ENCODE data around the gene PTGER2.

PTGER2 gene

DNA sequence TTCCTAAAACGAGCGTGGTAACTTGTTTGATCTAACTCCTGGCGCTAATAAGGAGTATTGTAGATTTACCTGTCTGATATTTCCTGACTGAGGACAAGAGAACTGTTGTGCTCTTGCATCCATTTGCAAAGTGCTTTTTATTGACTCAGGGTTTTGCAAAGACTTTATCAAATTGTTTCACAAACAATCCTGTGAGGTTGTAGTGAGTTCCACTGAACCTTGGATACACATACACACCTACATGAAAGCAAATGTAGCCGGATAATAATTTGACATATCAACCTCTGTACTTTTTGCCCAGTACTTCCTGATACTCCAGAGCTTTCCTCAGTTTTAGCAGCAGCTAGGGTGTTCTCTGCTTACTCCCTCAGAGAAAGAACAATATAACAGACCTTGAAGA, 6.7 kb upstream of the PTGER2 start:
- no peak for DNase-seq

DNA sequence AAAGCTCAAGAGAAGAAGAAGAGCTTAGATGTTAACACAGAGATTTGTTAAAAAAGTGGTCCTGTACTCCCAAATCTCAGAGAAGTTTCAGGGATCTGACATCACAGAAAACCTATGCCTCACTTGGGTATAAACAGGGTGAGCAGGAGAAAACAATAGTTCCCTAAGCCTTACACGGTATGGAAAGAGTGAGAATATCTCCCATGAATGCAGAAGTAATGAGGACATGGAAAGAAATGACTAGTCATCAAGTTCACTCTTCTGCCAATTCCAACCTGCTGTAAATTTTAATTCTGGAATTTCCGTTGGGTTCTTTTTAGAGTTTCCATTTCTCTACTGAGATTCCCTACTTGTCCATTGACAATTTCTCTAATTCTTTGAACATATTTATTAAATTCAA, 6.2 kb upstream of the PTGER2 start:
- DNase-seq = no peak

DNA sequence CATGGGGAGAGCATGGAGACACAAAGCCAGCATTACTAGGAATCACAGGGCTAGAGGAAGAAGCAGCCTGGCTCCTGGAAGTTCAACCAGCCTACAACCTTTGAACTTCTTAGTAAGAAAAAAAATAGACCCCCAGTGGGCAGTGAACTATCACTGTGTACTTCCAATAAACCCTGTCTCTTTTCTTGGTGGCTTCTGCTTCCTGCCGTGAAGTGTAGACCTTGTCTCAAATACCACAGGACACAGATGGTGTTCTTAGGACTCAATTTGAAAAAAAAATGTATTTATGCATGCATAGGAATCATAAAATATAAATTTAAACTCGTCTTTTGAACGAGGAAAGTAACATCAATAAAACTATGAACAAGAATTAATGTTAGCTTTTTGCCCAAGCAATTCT, 3.6 kb upstream of the PTGER2 start:
- no peak for DNase-seq

DNA sequence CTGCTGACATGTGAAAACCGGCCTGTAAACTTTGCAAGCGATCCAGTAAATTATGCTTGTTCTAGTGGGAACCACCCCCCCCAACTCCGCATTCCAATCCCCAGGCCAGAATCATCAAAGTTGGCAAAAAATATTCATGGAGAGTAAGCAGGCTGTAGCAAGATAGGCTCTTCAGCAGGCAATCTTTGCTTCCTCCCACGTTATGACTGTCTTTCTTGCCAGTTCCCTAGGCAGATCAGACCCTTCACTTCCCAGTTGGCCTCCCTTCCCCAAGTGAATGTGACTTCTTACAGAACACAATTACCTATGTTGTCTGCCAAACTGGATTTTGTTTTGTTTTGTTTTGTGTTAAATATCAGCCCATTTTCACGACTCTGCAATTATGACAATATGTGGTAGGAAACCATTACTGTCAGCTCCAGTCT, 1.2 kb upstream of the PTGER2 start:
- DNase-seq = no peak

DNA sequence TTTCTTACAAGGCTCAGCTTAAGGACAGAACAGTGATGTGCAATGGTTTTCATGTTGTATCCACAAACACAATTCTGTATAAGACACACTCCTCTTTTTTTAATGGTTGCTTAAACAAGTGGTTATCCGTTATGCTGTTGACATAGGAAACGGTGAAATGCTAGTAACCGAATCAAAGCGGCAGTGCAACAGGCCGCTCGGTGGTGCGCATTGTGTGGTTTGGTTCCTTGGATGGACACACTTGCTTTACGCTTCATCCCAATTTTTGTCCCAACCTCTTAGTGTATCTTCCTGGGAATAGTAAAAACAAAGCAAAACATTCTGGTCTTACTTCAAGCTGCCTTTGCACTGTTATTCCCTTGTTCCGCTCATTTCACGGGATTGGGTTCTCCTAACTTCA, 650 bp upstream of the PTGER2 start:
- no peak for DNase-seq

DNA sequence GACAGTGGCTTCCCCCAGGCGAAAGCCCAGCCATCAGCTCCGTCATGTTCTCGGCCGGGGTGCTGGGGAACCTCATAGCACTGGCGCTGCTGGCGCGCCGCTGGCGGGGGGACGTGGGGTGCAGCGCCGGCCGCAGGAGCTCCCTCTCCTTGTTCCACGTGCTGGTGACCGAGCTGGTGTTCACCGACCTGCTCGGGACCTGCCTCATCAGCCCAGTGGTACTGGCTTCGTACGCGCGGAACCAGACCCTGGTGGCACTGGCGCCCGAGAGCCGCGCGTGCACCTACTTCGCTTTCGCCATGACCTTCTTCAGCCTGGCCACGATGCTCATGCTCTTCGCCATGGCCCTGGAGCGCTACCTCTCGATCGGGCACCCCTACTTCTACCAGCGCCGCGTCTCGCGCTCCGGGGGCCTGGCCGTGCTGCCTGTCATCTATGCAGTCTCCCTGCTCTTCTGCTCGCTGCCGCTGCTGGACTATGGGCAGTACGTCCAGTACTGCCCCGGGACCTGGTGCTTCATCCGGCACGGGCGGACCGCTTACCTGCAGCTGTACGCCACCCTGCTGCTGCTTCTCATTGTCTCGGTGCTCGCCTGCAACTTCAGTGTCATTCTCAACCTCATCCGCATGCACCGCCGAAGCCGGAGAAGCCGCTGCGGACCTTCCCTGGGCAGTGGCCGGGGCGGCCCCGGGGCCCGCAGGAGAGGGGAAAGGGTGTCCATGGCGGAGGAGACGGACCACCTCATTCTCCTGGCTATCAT, 663 bp downstream of the PTGER2 start:
- DNase-seq = peak; percentile 21

DNA sequence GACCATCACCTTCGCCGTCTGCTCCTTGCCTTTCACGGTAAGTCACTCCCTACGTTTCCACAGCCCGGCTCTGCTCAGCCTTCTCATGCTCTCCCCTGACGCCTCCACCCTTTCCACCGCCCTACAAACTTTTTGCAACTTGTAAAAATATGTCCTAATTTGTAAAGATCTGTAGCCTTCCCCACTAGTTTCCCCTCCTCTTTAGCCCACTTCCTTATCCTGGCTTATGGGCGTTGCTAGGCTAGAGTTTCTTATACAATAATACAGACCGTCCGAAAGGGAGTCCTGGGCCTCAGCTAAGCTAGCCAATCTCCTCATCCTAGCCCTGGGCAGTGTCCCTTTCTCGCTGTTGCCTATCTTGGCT, 1.2 kb downstream of the PTGER2 start:
- DNase-seq = no peak

DNA sequence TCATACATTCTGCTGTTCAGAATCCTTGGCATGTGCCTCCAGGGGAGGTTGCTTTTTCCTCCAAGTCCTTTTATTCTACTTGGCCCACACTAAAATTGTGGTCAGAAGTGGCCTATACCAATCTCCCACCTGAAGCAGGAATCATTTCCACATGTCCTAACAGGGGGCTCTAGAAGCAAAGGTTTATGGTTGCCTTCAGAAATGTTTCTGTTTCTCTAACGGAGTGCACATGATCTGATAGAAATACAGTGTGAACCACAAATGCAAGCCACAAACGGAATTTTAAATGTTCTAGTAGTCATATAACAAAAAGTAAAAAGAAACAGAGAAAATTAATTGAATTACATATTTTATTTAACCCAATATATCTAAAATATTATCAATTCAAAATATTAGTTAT, 4.0 kb downstream of the PTGER2 start:
- no peak for DNase-seq

DNA sequence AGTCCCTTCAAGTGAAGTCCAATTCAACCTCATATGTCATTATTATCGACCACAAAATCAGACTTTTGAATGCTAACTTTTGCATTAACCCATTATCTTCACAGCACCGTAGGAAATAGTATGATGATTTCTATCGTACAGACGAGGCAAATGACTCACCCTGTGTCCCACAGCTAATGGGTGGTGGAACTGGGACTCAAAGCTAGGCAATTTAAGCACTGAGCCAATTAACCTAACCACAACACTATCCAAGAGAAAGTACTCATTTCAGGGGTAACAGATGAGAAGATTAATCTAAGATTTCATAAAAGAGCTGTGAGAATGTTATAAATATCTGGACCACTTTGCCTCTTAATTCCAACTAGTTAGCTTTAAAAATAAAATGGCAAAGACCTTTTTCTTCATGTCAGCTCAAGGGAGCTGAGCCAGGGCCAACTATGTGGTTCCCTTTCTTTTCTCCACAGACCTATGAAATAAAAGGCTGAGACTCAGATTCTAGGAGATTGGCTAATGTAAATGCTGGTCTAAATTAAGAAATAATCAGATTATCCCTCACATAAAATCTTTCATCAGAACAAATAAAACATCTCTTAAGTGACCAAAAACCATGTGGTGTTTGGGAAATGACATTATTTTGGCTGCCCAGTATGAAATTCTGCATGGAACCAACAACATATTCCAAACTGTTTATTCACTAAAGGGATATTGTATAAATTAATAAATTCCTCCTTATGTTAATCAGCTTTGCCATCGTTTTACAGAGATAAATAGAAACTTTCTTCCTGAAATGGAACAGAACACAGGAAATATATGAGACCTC, 4.9 kb downstream of the PTGER2 start:
- no peak for DNase-seq

DNA sequence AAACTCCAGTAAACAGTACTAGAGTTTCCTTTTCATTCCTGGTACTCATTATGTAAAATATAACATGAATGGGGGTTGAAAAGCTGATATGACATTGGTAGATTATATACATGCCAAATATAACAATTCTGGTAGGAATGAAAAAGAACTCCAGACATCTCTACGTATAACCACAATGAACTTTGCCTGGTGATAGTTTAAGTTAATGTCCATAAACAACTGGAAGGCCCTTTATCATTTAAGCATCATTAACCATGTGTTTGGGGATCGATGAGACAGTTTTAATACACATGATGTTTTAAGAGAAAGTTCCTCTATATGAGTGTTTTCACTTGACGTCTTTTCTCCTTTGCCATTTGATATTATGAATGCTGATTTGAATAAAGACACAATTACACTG, 5.8 kb downstream of the PTGER2 start:
- DNase-seq = no peak

DNA sequence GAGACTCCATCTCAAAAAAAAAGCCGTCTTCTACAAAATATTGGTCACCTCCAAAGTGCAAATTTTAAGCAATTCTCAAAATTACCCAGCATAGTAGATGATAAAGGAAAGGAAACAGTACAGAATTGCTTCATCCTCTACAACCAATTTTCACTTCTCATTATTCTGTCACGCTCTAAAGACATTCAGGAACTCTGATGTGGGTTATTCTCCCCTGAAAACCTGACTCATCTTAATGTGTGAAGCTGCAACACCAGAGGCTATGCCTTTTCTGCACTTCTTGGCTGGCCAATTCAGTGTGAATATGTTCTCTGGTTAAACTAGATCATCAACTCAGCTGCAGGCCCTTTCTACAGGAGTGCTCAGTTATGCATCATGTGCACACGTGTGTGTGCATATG, 11.0 kb downstream of the PTGER2 start:
- no peak for DNase-seq

DNA sequence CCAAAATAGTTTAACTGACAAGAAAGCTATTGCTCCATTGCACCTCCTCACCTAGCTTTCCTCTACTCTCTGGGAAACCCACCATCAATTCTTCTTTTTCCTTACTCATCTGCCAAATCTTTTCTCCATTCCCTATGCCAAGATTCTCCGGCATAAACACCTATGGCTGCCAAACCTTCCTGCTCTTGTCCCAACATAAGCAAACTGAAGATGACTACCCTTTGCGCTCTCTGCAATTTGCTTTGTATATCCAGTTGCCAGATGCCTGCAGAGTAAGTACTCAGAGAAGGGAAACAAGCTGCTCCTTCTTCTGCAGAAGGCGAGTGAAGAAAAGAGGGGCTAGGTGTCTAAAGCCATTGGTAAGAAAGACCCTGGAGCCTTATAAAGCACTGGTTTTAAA, 11.5 kb downstream of the PTGER2 start:
- no peak for DNase-seq

DNA sequence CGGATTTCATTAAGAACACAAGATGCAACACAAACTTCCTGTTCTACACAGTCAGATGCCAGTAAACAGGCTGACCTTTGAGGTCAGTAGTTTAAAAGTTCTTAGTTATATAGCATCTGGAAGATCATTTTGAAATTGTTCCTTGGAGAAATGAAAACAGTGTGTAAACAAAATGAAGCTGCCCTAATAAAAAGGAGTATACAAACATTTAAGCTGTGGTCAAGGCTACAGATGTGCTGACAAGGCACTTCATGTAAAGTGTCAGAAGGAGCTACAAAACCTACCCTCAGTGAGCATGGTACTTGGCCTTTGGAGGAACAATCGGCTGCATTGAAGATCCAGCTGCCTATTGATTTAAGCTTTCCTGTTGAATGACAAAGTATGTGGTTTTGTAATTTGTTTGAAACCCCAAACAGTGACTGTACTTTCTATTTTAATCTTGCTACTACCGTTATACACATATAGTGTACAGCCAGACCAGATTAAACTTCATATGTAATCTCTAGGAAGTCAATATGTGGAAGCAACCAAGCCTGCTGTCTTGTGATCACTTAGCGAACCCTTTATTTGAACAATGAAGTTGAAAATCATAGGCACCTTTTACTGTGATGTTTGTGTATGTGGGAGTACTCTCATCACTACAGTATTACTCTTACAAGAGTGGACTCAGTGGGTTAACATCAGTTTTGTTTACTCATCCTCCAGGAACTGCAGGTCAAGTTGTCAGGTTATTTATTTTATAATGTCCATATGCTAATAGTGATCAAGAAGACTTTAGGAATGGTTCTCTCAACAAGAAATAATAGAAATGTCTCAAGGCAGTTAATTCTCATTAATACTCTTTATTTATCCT, 13.5 kb downstream of the PTGER2 start:
- DNase-seq = no peak

DNA sequence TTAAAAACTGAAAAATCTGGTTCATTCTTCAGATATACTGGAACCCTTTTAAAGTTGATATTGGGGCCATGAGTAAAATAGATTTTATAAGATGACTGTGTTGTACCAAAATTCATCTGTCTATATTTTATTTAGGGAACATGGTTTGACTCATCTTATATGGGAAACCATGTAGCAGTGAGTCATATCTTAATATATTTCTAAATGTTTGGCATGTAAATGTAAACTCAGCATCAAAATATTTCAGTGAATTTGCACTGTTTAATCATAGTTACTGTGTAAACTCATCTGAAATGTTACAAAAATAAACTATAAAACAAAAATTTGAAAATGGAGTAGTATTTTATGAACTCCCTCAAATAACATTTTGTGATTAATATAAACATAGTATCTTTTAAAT, 14.2 kb downstream of the PTGER2 start:
- DNase-seq = no peak

DNA sequence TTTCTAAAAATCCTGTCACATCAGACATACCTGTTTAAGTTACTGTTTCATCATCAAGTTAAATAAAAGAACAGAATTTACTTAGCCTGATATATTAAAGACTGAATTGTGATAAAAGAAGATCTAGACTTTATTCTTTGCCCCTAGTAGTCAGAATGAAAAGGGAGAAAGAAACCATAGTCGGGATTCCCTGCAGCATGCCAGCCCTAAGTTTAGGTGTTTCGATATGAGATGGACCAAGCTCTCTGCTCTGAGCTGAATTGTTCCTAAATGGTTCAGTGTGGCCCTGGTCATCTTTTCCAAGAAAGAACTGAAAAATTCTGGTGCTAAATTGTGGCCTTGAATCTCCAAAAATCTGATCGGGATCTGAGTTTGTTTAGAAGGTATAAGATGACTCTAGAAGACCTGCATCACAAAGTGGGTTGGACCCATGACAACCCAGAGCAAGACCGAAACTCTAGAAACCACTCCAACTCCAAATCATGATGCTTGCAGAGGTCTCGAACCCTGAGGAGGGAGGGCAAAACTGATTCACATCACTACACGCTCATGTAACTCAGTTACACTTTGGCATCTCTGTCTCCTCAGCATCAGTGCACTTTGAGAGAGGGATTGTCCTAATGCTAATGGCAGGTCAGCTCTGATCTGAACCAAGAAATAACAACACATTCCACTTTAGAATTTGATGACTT, 15.7 kb downstream of the PTGER2 start:
- DNase-seq = no peak

DNA sequence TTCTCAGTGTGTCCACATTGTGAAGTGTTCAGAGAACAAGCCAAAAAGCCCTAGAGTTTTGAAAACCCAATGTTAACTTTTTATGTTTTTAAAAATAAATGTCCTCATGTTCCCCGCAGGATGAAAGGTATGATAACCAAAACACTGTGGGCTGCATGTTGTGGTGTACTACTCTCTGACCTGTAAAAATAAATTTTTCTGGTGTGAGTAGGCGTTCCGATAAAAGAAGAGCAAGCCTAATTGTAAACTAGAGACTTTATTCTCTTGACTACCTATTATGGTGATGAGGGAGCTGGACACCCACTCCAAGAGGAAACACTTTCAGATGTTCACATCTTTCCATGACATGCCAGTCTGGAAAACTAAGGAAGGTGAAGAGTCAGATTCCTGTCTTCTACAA, 18.2 kb downstream of the PTGER2 start:
- no peak for DNase-seq

DNA sequence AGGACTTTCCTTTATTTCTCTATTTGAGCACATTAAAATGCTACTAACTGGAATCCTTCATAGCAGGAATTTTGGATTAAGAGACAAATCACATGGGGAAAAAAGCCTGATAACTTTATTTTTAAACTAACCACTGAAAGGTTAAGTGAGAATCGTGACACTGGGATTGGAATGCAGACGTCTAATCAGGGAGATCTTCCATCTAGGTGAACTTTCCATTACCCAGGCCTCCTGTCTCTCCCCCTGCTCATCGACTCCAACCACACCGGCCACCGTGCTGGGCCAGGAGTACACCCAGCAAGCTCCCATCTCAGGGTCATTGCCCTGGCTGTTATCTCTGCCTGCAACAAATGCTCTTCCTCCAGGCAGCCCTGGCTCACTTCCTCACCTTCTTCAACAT, 19.0 kb downstream of the PTGER2 start:
- no peak for DNase-seq

DNA sequence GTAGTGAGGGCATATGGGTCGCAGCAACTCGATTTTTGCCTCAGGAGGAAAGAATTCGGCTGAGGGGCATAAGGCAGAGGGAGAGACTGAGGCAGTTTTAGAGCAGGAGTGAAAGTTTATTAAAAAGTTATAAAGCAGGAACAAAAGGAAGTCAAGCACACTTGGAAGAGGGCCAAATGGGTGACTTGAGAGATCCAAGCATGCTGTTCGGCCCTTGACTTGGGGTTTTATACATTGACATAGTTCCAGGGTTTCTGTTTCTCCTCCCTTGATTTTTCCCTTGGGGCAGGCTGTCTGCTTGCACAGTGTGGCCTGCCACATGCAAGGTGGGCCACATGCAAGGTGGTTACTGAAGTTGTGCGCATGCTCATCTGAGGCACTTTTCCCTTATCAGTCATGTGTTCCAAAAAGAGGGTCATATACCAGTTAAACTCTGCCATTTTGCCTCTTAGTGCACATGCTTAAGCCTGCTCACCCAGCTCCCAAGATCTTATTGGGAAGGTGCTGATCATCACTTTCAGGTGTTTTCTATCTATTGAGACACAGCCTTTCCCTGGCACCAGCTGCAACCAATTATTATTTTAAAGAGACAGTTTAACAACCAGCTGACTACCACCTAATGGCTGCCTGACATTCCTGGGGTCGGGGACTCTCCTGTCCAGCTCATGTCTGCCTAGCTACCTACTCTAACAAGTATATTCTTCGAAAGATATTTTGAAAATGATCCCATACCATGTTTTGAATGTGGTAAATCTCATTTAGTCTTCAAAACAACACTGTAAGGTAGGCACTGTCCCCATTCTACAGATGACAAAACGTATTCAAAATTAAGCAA, 19.9 kb downstream of the PTGER2 start:
- DNase-seq = no peak

DNA sequence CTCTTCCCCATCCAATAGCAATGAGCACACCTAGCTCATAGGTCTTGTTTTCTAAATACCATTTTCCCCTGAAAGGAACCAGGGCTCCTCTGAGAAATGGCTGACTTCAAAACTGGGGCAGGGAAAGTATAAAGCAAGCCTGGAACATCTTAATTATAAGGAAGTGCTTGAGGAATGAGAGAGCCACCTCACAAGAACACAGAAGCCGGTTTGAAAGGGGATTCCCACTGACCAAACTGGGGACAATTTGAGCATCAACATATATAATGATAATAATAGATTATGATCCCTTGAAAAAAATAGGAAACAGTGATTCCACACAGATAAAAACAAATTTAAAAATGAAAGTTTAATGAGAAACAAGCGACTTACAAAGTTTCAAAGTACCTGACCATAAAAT, 22.1 kb downstream of the PTGER2 start:
- DNase-seq = no peak

DNA sequence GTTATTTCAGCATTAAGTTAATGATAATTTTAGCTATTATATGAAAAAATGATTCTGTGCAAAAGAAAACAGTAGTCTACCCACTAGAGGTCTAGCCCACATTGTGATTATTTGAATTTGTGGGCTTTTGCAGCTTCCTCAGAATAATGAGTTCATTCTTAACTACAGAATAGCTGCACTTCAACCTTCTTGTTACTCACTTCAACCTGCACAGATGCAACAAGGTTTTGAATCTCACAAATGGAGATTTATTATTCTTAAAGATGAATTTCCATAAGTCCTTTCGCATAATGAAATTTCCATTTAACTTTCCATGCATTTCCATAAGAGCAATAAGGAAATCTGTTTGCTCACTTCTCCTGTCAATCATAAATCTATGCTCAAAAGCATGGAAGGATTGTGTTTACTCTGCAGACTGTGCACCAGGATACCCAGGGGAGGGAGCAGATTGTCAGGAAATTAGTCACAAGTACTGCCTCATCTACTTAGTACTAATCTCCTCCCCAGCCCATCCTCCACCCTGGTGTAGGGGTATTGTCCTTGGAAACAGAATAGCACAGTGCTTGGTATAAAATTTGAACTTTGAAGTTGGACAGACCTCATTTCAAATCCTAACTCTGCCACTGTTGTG, 24.1 kb downstream of the PTGER2 start:
- DNase-seq = no peak

DNA sequence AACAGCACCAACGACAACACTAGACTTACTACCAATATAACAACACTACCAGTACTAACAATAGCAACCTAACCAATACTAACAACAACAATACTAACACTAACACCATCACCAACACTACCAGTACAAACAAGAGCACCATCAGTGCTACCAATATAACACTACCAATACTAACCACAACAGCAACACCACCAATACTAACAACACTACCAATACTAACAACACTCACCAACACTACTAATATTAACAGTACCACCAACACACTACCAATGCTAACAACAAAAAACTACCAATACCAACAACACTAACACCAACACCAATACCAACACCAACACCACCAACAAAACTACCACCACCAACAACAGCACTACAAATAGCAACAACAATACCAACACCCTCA, 25.1 kb downstream of the PTGER2 start:
- DNase-seq = no peak

Data from activated CD4-positive, alpha-beta T cell treated with anti-CD3 and anti-CD28 coated beads for 1 hour (primary cell).